ENCODE results near the gene HS1BP3.

The HS1BP3 gene

GRCh38 chr2:20647211-20647610 lies 3.7 kb downstream of the HS1BP3 start:
- DNase-seq = no peak

- DNase-seq = peak in 1 of 56 donors; percentile 37
Measured at GRCh38 chr2:20646446-20646845, 4.5 kb downstream of the HS1BP3 start.

GRCh38 chr2:20645761-20646160 lies 5.1 kb downstream of the HS1BP3 start:
- no peak for DNase-seq

GRCh38 chr2:20645301-20645701 lies 5.6 kb downstream of the HS1BP3 start:
- DNase-seq = no peak

- DNase-seq = no peak
Measured at GRCh38 chr2:20643826-20644225, 7.1 kb downstream of the HS1BP3 start.

- peak in 10 of 56 donors; percentile 9 to 51 (median 26) for DNase-seq
Measured at GRCh38 chr2:20643060-20643459, 7.8 kb downstream of the HS1BP3 start.

GRCh38 chr2:20642055-20642971 lies 8.6 kb downstream of the HS1BP3 start:
- peak in 51 of 56 donors; percentile 20 to 84 (median 66) for DNase-seq

- peak in 1 of 56 donors; percentile 22 for DNase-seq
Measured at GRCh38 chr2:20641123-20641985, 9.5 kb downstream of the HS1BP3 start.

GRCh38 chr2:20640411-20641122 lies 10.3 kb downstream of the HS1BP3 start:
- peak in 10 of 56 donors; percentile 17 to 53 (median 31) for DNase-seq

- DNase-seq = no peak
Measured at GRCh38 chr2:20638646-20639430, 12.1 kb downstream of the HS1BP3 start.

- no peak for DNase-seq
Measured at GRCh38 chr2:20638014-20638413, 12.9 kb downstream of the HS1BP3 start.

GRCh38 chr2:20637147-20637546 lies 13.8 kb downstream of the HS1BP3 start:
- peak in 2 of 56 donors; percentile 25 to 33 for DNase-seq

GRCh38 chr2:20635675-20636584 lies 15.0 kb downstream of the HS1BP3 start:
- peak in 53 of 56 donors; percentile 32 to 93 (median 75) for DNase-seq

GRCh38 chr2:20635113-20635510 lies 15.8 kb downstream of the HS1BP3 start:
- no peak for DNase-seq

GRCh38 chr2:20634507-20635112 lies 16.3 kb downstream of the HS1BP3 start:
- DNase-seq = no peak

- DNase-seq = no peak
Measured at GRCh38 chr2:20633794-20634506, 16.9 kb downstream of the HS1BP3 start.

GRCh38 chr2:20633001-20633400 lies 17.9 kb downstream of the HS1BP3 start:
- no peak for DNase-seq

GRCh38 chr2:20632446-20632990 lies 18.4 kb downstream of the HS1BP3 start:
- DNase-seq = no peak

Data from nucleus accumbens (tissue), 56 donors.